GM19468 (cell line): ENCODE measurements around the gene HOATZ.

ENCODE experiments used
- ATAC-seq: cut with Tn5 transposase; IDR thresholded peaks from one replicate; pipeline ENCODE4 v1.9.1; 2021; ENCODE audit warnings: mild to moderate bottlenecking, moderate library complexity, moderate number of reproducible peaks; ENCODE audit not compliant: unreplicated experiment; ENCODE audit errors: extremely low read depth

The HOATZ gene

GRCh38 chr11:111520560-111520959, 6.0 kb downstream of the HOATZ start:
- no peak for ATAC-seq

- no peak for ATAC-seq
These were observed 6.6 kb downstream of the HOATZ start for GRCh38 chr11:111521135-111521534.

- no peak for ATAC-seq
These were observed 7.8 kb downstream of the HOATZ start for GRCh38 chr11:111522426-111522825.

- ATAC-seq, result no peak
These were observed 8.8 kb downstream of the HOATZ start for GRCh38 chr11:111523343-111523742.

GRCh38 chr11:111524056-111524455, 9.5 kb downstream of the HOATZ start:
- no peak for ATAC-seq

GRCh38 chr11:111525456-111525855, 10.9 kb downstream of the HOATZ start:
- ATAC-seq, result no peak

- no peak for ATAC-seq
These were observed 11.9 kb downstream of the HOATZ start for GRCh38 chr11:111526501-111526900.

GRCh38 chr11:111527279-111527678, 12.7 kb downstream of the HOATZ start:
- no peak for ATAC-seq

- no peak for ATAC-seq
These were observed 14.0 kb downstream of the HOATZ start for GRCh38 chr11:111528557-111528956.

- ATAC-seq, result no peak
These were observed 15.5 kb downstream of the HOATZ start for GRCh38 chr11:111530091-111530490.

GRCh38 chr11:111531136-111531535, 16.6 kb downstream of the HOATZ start:
- ATAC-seq, result no peak

- ATAC-seq, result no peak
These were observed 17.2 kb downstream of the HOATZ start for GRCh38 chr11:111531687-111532364.

GRCh38 chr11:111532365-111532709, 17.8 kb downstream of the HOATZ start:
- ATAC-seq, result no peak

- ATAC-seq, result no peak
These were observed 20.7 kb downstream of the HOATZ start for GRCh38 chr11:111535281-111535680.

GRCh38 chr11:111537336-111537860, 22.8 kb downstream of the HOATZ start:
- no peak for ATAC-seq

GRCh38 chr11:111538407-111539114, 24.0 kb downstream of the HOATZ start:
- ATAC-seq, result no peak

- ATAC-seq, result no peak
These were observed 25.0 kb downstream of the HOATZ start for GRCh38 chr11:111539426-111540113.

GRCh38 chr11:111540114-111540936, 25.7 kb downstream of the HOATZ start, which contains the start of gene LAYN:
LAYN (plus strand) TSS chr11:111540720; CDS start chr11:111540844, 124 bp downstream.
- no peak for ATAC-seq

GRCh38 chr11:111540937-111541253, 26.3 kb downstream of the HOATZ start:
- no peak for ATAC-seq
